GM19023 (cell line): ENCODE results near the gene UCKL1.
"Not testable (repeated sequence)": the region's sequence is repeated elsewhere in the genome, so short reads cannot be mapped to it uniquely, and the experiment has no call there.

Source experiments
- ATAC-seq: cut with Tn5 transposase; IDR thresholded peaks from one replicate; pipeline ENCODE4 v1.9.1; 2021; ENCODE audit warnings: mild to moderate bottlenecking, moderate library complexity; ENCODE audit not compliant: unreplicated experiment

The UCKL1 gene

GRCh38 chr20:63944078-63944941 lies 11.9 kb downstream of the UCKL1 start:
- ATAC-seq: no peak

DNA sequence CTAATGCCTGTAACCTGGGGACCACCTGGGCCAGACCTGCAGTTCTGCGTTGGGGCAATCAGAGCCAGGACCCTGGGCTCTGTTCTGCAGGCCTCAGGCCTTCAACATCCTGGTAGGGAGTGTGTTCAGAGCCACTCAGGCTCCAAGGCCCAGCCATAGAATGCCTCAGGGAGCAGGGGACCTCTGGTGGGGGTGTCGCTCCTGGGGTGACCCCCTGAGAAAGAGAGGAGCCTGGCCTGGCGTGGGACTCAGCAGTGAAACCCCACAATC lies 12.5 kb downstream of the UCKL1 start:
- no peak for ATAC-seq

DNA sequence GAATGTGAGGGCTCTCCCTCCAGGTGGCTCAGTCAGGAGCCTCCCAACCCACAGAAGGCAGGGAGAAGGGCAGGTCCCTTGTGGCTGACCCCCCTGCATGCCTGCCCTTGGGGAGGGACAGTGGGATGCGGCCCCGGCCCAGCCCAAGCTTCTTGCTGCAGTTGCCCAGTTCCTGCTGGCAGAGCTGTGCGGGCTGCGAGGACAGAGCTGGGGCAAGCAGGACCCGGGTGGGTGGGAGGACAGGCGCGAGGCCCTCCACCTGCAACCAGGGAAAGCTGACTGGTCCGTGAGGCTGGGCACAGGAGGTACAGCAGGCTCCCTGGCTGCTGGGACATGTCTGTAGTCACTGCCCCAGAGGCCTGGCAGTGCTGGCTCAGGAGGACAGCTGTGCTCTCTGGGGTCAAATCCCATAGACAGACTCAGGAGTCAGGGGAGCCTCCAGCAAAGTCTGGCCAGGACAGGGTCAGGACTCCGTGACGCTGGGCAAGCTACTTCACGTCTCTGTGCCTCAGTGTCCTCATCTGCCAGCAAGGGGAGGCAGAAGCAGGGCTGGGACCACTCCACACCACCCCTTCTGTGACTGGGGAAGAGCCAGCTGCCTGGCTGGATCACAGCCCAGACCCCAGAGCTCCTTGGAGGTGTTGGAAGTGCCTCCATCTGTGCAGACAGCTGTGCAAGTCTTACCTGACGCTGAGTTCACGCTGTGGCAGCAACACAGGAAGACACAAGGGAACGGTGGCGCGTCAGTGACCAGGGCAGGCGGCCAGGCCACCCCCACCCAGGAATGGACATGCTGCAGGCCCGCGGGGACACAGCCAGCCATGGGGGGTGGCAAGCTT lies 13.0 kb downstream of the UCKL1 start:
- ATAC-seq: no peak

GRCh38 chr20:63942250-63942951 lies 13.8 kb downstream of the UCKL1 start:
- no peak for ATAC-seq

DNA sequence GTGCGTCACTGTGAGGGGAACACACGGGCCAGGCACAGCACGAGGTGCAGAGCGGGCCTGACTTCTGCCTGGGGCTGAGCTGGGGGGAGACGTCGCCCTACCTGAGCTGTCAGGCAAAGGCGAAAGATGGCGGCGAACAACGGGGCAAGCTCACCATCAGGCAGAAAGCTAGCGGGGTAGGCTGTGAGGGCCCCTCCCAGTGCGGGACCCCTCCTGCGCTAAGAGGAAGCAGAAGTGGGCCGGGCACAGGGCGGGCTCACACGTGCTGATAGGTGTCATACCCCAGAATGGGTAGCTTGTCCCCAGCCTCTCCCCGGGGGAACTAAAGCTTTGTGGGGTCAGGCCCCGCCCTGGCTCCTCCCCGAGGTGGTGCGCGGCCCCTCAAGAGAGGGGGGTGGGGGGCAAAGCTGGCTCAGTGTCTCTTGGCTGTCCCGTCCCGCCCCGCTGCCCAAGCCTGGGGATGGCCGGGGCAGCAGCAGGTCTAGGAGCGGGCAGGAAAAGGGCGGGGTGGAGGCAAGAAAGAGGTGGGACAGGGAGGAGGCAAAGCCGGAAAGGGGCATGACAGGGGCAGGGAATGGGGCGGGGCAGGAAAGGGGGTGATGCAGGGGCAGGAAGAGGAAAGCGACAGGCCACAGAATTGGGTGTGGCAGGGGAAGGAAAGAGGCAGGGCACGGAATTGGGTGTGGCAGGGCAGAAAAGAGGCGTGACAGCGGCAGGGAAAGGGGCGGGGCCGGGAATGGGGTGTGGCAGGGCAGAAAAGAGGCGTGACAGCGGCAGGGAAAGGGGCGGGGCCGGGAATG lies 14.7 kb downstream of the UCKL1 start:
- ATAC-seq: no peak

GRCh38 chr20:63940472-63941266 lies 15.5 kb downstream of the UCKL1 start:
- no peak for ATAC-seq

DNA sequence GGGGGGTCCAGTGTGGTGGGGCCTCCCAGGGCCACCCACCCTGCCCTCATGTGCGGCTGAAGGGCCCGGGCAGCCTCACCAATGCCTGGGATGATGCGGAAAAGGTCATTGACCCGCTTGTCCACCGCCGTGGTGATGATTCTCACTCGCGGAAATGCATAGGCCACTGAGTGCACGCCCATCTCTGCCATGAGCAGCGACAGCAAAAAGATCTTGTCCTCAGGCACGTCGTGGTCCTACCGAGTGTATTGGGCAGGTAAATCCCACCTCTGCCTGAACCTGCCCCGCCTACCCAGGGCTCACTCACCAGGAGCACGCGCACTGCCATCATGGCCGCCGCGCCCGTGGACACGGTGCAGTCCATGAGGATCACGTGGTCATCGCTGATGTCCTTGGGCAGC lies 16.1 kb downstream of the UCKL1 start:
- no peak for ATAC-seq

- ATAC-seq: no peak
Measured at GRCh38 chr20:63939061-63939935, 16.9 kb downstream of the UCKL1 start.

DNA sequence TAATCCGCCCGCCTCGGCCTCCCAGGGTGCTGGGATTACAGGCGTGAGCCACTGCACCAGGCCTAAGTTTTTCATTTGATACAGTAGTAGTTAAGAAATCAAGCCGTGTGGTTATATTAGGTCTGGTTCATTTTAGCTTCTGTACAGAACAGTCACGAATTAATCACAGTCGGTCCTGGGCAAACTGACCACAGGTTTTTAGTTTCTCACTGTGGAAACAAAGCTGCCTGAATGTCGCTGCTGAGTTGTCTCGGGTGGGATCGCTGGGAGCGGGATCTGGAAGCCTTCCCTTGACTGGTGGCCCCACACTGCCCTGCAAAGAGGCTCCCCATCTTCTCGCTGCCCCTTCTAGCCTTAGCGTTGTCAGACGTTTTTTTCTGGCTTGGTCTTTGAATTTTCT lies 18.6 kb downstream of the UCKL1 start:
- ATAC-seq: no peak

DNA sequence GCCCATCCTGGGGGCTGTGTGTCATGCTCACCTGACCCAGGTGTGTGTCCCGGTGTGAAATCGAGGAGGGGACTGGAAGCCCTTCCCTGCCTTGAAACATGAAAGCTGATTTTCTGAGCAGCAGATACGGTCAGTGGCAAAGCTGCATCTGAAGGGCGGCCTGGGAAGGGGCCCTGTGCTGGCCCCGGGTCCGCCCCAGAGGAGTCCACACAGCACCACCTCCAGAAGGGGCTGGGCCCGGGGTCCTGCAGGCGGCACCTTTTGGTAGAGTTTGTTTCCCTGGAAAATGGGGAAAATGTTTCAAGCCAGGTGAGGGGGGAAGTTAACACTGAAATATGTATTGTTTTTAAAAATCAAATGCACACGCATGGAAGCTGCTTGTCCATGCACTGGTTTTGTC lies 20.8 kb downstream of the UCKL1 start:
- ATAC-seq: no peak

- no peak for ATAC-seq
Measured at GRCh38 chr20:63934271-63935068, 21.7 kb downstream of the UCKL1 start.

- no peak for ATAC-seq
Measured at GRCh38 chr20:63933646-63934045, 22.6 kb downstream of the UCKL1 start.

DNA sequence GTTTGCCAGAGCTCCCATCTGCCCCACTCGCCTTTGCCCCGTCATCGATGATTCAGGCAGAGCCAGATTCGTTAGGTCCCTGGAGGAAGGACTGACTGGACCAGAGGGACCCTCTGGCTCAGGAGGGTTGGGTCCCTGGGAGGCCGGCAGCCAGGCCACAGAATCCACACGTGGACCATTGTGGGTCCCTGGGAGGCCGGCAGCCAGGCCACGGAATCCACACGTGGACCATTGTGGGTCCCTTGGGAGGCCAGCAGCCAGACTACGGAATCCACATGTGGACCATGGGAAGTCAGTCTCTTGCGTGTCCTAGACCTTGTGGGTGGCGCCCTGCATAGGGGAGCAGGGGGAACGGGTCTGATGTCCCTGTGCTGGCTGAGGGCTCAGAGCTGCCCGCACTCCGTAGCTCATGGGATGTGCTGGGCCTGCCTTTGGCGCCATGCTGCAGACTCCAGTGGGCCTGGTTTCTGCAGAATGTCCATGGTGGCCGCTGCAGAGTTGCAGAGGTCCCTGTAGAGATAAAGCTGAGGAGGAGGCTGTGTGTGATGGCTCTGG lies 23.5 kb downstream of the UCKL1 start:
- no peak for ATAC-seq

DNA sequence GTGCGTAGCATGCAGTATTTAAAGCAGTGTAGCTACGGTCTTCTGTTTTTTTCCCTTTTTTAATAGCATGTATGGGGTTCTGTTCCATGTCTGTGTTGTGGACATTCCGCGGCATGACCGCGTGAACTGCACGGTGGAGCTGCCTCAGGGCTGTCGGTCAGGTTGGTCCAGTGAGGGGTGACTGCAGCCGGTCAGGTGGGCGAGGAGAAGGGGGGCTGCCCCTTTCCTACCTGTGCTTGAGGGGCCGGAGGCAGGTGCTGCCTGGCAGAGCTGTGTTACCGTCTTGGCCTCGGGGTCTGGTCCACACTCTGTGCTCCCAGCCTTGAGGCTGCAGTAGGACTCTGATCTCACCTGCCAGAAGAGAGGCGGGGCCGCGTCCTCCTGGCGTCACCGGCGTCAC lies 24.5 kb downstream of the UCKL1 start:
- ATAC-seq: no peak

DNA sequence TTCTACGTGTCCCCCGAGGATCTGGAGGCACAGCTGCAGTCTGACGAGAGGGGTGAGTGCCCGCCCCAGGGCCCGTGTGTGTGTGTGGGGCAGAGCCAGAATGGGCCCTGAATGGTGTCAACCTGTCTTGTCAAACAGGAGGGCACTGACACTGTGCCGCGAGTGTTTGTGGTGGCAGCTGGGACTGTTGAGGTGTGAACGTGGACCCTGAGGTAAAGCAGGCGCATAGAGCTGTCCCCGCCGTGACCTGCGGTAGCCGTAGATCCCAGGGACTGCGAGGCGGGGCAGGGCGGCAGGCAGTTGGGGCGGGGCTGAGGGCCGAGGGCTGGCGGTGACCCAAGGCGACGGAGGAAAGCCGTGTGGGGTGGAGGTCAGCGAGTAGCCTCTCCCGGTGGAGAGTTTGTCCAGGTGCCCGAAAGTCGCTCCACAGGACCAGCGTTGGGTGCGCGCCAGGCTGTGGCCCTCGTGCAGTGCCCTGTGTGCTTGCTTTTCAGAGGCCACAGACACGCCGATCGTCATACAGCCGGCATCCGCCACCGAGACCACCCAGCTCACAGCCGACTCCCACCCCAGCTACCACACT lies 25.2 kb downstream of the UCKL1 start:
- ATAC-seq: no peak

GRCh38 chr20:63929473-63929883 lies 26.7 kb downstream of the UCKL1 start:
- not testable (repeated sequence) for ATAC-seq

- no peak for ATAC-seq
Measured at GRCh38 chr20:63929071-63929470, 27.1 kb downstream of the UCKL1 start.

DNA sequence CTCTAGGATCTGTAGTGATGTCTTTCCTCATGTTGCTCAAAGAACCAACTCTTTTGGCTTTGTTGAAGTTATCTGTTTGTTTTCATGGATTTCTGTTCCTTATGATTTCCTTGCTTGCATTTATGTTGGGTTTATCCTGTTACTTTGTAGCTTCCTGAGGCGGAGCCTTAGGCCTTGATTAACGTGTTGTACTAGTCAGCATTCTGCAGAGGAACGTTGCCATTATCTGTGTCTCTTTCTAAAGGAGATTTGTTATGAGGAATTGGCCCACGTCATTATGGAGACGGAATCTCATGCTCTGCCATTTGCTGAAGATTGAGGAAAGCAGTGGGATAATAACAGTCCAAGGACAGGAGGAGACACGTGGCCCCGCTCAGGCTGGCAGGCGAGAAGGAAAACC lies 29.9 kb downstream of the UCKL1 start:
- no peak for ATAC-seq
